ENCODE results near the gene CHML.
"Not testable (repeated sequence)": the region's sequence is repeated elsewhere in the genome, so short reads cannot be mapped to it uniquely, and the experiment has no call there.

CHML gene, protein sequence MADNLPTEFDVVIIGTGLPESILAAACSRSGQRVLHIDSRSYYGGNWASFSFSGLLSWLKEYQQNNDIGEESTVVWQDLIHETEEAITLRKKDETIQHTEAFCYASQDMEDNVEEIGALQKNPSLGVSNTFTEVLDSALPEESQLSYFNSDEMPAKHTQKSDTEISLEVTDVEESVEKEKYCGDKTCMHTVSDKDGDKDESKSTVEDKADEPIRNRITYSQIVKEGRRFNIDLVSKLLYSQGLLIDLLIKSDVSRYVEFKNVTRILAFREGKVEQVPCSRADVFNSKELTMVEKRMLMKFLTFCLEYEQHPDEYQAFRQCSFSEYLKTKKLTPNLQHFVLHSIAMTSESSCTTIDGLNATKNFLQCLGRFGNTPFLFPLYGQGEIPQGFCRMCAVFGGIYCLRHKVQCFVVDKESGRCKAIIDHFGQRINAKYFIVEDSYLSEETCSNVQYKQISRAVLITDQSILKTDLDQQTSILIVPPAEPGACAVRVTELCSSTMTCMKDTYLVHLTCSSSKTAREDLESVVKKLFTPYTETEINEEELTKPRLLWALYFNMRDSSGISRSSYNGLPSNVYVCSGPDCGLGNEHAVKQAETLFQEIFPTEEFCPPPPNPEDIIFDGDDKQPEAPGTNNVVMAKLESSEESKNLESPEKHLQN

GRCh38 chr1:241640149-241640866, at the start of gene CHML, which contains the start of gene OPN3:
TSS of gene CHML (minus strand) at chr1:241640369. CDS start at chr1:241635766, 4,603 bp downstream.
TSS of gene OPN3 (minus strand) at chr1:241640369. CDS start at chr1:241640254, 115 bp downstream.
- Histone ChIP-seq H3K4me3 (ENCODE audit: low read length) (peak within 1 kb of the TSS; percentile 98), H3K4me1 (ENCODE audit: insufficient read depth, low read length) (peaks cover 11% of the 10 kb centered on the region), H2AFZ (ENCODE audit: low read depth, low read length) (peak within 1 kb of the TSS; percentile 43), H3K27me3 (ENCODE audit: insufficient read depth, low read length) (no peaks in the 10 kb centered on the region), H3K9me3 (ENCODE audit: low read length) (peaks cover 5% of the 10 kb centered on the region), H3K36me3 (ENCODE audit: insufficient read depth, low read length) (peaks cover 18% of the 10 kb centered on the region)

- Histone ChIP-seq H3K4me1 (ENCODE audit: insufficient read depth, low read length) (no peaks in the 10 kb centered on the region), H3K27me3 (ENCODE audit: insufficient read depth, low read length) (peaks cover 4% of the 10 kb centered on the region), H3K36me3 (ENCODE audit: insufficient read depth, low read length) (no peaks in the 10 kb centered on the region), H2AFZ (ENCODE audit: low read depth, low read length) (no peak overlapping the region), H3K9me3 (ENCODE audit: low read length) (no peaks in the 10 kb centered on the region), H3K4me3 (ENCODE audit: low read length) (no peak overlapping the region)
These were observed 48.8 kb upstream of the CHML start for GRCh38 chr1:241688940-241689368.

DNA sequence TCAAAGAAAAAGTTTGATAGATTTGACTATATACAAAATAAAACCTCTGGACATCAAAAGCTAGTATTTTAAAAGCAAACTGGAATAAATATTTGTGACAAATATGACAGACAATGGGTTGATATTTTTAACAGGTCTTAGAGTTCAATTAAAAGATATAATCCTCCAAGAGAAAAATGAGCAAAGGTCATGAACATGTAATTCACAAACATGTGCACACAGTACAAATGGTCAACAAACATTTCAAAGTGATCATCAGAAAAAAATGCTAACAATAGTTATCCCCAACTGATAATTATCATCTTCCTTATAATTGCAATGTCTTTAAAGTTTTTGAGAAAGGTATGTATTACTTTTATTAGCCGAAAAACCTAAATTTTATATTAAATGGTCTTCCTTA, 43.9 kb upstream of the CHML start:
- no peak overlapping the region for H3K4me3 ChIP-seq (ENCODE audit: low read length)
- no peaks in the 10 kb centered on the region for H3K9me3 ChIP-seq (ENCODE audit: low read length)
- H3K27me3 ChIP-seq (ENCODE audit: insufficient read depth, low read length), result no peaks in the 10 kb centered on the region
- H3K4me1 ChIP-seq (ENCODE audit: insufficient read depth, low read length), result no peaks in the 10 kb centered on the region
- H2AFZ ChIP-seq (ENCODE audit: low read depth, low read length), result no peak overlapping the region
- no peaks in the 10 kb centered on the region for H3K36me3 ChIP-seq (ENCODE audit: insufficient read depth, low read length)

- no peaks in the 10 kb centered on the region for H3K27me3 ChIP-seq (ENCODE audit: insufficient read depth, low read length)
These were observed 42.8 kb upstream of the CHML start for GRCh38 chr1:241682921-241683320.

GRCh38 chr1:241681861-241682448, 41.8 kb upstream of the CHML start:
- H3K4me1 ChIP-seq (ENCODE audit: insufficient read depth, low read length); H3K4me3 ChIP-seq (ENCODE audit: low read length); H3K36me3 ChIP-seq (ENCODE audit: insufficient read depth, low read length); H3K27me3 ChIP-seq (ENCODE audit: insufficient read depth, low read length); H2AFZ ChIP-seq (ENCODE audit: low read depth, low read length); H3K9me3 ChIP-seq (ENCODE audit: low read length): not testable (repeated sequence)

More at GRCh38 chr1:241682921-241683320, 42.8 kb upstream of the CHML start:
- Histone ChIP-seq H3K36me3 (ENCODE audit: insufficient read depth, low read length) (no peaks in the 10 kb centered on the region), H3K4me1 (ENCODE audit: insufficient read depth, low read length) (no peaks in the 10 kb centered on the region), H2AFZ (ENCODE audit: low read depth, low read length) (no peak overlapping the region), H3K9me3 (ENCODE audit: low read length) (no peaks in the 10 kb centered on the region), H3K4me3 (ENCODE audit: low read length) (no peak overlapping the region)

GRCh38 chr1:241679961-241680360, 39.8 kb upstream of the CHML start:
- Histone ChIP-seq H3K4me3 (ENCODE audit: low read length) (no peak overlapping the region), H3K9me3 (ENCODE audit: low read length) (no peaks in the 10 kb centered on the region), H3K36me3 (ENCODE audit: insufficient read depth, low read length) (no peaks in the 10 kb centered on the region), H3K4me1 (ENCODE audit: insufficient read depth, low read length) (no peaks in the 10 kb centered on the region), H2AFZ (ENCODE audit: low read depth, low read length) (no peak overlapping the region), H3K27me3 (ENCODE audit: insufficient read depth, low read length) (no peaks in the 10 kb centered on the region)

- no peak overlapping the region for H2AFZ ChIP-seq (ENCODE audit: low read depth, low read length)
- H3K36me3 ChIP-seq (ENCODE audit: insufficient read depth, low read length), result no peaks in the 10 kb centered on the region
- H3K27me3 ChIP-seq (ENCODE audit: insufficient read depth, low read length), result no peaks in the 10 kb centered on the region
- no peaks in the 10 kb centered on the region for H3K4me1 ChIP-seq (ENCODE audit: insufficient read depth, low read length)
- H3K9me3 ChIP-seq (ENCODE audit: low read length), result no peaks in the 10 kb centered on the region
- no peak overlapping the region for H3K4me3 ChIP-seq (ENCODE audit: low read length)
These were observed 39.2 kb upstream of the CHML start for GRCh38 chr1:241679404-241679803.

GRCh38 chr1:241678536-241678935, 38.4 kb upstream of the CHML start:
- no peak overlapping the region for H2AFZ ChIP-seq (ENCODE audit: low read depth, low read length)
- no peaks in the 10 kb centered on the region for H3K4me1 ChIP-seq (ENCODE audit: insufficient read depth, low read length)
- H3K4me3 ChIP-seq (ENCODE audit: low read length), result no peak overlapping the region
- no peaks in the 10 kb centered on the region for H3K9me3 ChIP-seq (ENCODE audit: low read length)
- no peaks in the 10 kb centered on the region for H3K36me3 ChIP-seq (ENCODE audit: insufficient read depth, low read length)
- H3K27me3 ChIP-seq (ENCODE audit: insufficient read depth, low read length), result no peaks in the 10 kb centered on the region

GRCh38 chr1:241677201-241677600, 37.0 kb upstream of the CHML start:
- H3K4me3 ChIP-seq (ENCODE audit: low read length), result no peak overlapping the region

GRCh38 chr1:241675983-241676382, 35.8 kb upstream of the CHML start:
- H3K36me3 ChIP-seq (ENCODE audit: insufficient read depth, low read length), result no peaks in the 10 kb centered on the region
- no peak overlapping the region for H2AFZ ChIP-seq (ENCODE audit: low read depth, low read length)
- H3K9me3 ChIP-seq (ENCODE audit: low read length), result no peaks in the 10 kb centered on the region
- no peaks in the 10 kb centered on the region for H3K27me3 ChIP-seq (ENCODE audit: insufficient read depth, low read length)
- no peaks in the 10 kb centered on the region for H3K4me1 ChIP-seq (ENCODE audit: insufficient read depth, low read length)
- no peak overlapping the region for H3K4me3 ChIP-seq (ENCODE audit: low read length)

More at GRCh38 chr1:241677201-241677600, 37.0 kb upstream of the CHML start:
- Histone ChIP-seq H3K4me1 (ENCODE audit: insufficient read depth, low read length) (no peaks in the 10 kb centered on the region), H3K36me3 (ENCODE audit: insufficient read depth, low read length) (no peaks in the 10 kb centered on the region), H2AFZ (ENCODE audit: low read depth, low read length) (no peak overlapping the region), H3K27me3 (ENCODE audit: insufficient read depth, low read length) (no peaks in the 10 kb centered on the region), H3K9me3 (ENCODE audit: low read length) (no peaks in the 10 kb centered on the region)

DNA sequence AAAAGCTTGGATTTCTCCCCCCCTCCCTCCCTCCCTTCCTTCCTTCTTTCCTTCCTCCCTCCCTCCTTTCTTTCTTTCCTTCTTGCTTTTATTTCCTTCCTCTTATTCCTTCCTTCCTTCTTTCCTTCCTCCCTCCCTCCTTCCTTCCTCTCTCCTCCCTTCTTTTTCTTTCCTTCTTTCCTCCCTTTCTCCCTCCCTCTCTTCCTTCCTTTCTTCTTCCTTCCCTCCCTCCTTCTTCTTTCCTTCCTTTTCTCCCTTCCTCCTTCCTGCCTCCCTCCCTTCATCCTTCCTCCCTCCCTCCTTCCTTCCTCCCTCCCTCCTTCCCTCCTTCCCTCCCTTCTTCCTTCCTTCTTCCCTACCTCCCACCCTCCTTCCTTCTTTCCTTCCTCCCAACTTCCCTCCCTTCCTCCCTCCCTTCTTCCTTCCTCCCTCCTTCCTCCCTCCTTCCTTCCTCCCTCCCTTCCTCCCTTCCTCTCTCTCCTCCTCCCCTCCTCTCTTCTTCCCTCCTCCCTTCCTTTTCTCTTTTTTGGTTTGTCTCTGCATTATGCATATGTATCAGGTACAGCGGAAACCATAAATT, 34.7 kb upstream of the CHML start:
- Histone ChIP-seq H2AFZ (ENCODE audit: low read depth, low read length) (no peak overlapping the region), H3K4me3 (ENCODE audit: low read length) (no peak overlapping the region), H3K27me3 (ENCODE audit: insufficient read depth, low read length) (no peaks in the 10 kb centered on the region), H3K4me1 (ENCODE audit: insufficient read depth, low read length) (no peaks in the 10 kb centered on the region), H3K9me3 (ENCODE audit: low read length) (no peaks in the 10 kb centered on the region), H3K36me3 (ENCODE audit: insufficient read depth, low read length) (no peaks in the 10 kb centered on the region)

GRCh38 chr1:241672301-241672700, 32.1 kb upstream of the CHML start:
- no peaks in the 10 kb centered on the region for H3K27me3 ChIP-seq (ENCODE audit: insufficient read depth, low read length)
- no peaks in the 10 kb centered on the region for H3K9me3 ChIP-seq (ENCODE audit: low read length)
- no peaks in the 10 kb centered on the region for H3K4me1 ChIP-seq (ENCODE audit: insufficient read depth, low read length)
- H3K4me3 ChIP-seq (ENCODE audit: low read length), result no peak overlapping the region
- H3K36me3 ChIP-seq (ENCODE audit: insufficient read depth, low read length), result no peaks in the 10 kb centered on the region
- H2AFZ ChIP-seq (ENCODE audit: low read depth, low read length), result no peak overlapping the region
